Peyer's patch (tissue), 4 donors: ENCODE measurements around the gene SLC1A5.

Source experiments
- CTCF ChIP-seq, 6 experiments: fragments of 450-650 bp in 4 of 6; fragments of 200-600 bp in 2 of 6; sonication (generic) in 1 of 6; IDR thresholded peaks; one replicate each; pipeline ENCODE4 v1.5.1; 2017 to 2019; ENCODE audit warnings: antibody characterized with exemption in 6 of 6, mild to moderate bottlenecking in 3 of 6, moderate library complexity in 1 of 6
- POLR2A ChIP-seq, 2 donors: fragments of 450-650 bp; IDR thresholded peaks; one replicate each; pipeline ENCODE4 v1.5.1; 2017; ENCODE audit warnings: antibody characterized with exemption in 2 of 2, mild to moderate bottlenecking in 2 of 2, moderate library complexity in 2 of 2

- TF ChIP-seq POLR2A (IDR thresholded peaks at IDR 0.05): peak; percentile 19 to 40
- TF ChIP-seq CTCF (IDR thresholded peaks at IDR 0.05): no peak
These were observed 2.0 kb downstream of the SLC1A5 start for GRCh38 chr19:46786236-46787039.
